ENCODE results near the gene ANKS1B.
A peak's percentile ranks its signal among the peaks of the same experiment; 100 is the strongest.
"Not testable (repeated sequence)": the region's sequence is repeated elsewhere in the genome, so short reads cannot be mapped to it uniquely, and the experiment has no call there.

ANKS1B gene

DNA sequence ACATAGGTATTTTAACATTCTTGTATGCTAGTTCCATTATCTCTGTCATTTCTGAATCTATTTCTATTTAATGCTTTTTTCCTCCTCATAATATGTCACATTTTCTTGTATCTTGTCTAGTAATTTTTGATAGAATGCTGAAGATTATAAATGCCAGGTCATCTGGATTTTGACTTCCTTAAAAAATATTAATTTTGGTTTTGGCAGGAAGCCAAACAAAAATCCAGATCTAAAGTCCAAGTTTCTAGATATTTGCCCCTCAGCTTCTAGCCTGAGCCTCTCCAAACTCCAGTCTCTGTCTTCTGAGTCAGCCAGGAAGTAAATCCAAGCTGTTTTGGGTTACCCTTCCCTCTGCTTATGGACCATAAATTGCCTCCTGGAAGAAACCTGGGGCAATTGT, 1004.2 kb downstream of the ANKS1B start:
- no peak for DNase-seq

DNA sequence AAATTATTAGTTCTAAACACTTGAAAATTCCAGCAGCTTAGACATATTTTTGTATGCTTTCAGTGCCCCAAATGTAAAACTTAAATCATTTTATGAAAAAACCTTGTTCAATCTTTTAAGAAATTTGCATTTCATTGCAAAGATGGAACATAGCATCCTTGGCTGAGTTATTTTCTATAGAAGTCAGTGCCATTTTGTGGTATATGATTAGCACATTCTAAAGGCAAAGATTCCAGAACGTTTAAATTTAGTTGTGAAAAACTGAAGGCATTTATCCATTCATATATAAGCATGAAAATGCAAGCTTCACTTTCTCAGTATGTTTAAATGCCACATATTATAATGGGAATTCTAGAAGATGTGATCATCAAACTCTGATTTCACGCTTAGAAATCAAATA, 1007.5 kb downstream of the ANKS1B start:
- DNase-seq: no peak

DNA sequence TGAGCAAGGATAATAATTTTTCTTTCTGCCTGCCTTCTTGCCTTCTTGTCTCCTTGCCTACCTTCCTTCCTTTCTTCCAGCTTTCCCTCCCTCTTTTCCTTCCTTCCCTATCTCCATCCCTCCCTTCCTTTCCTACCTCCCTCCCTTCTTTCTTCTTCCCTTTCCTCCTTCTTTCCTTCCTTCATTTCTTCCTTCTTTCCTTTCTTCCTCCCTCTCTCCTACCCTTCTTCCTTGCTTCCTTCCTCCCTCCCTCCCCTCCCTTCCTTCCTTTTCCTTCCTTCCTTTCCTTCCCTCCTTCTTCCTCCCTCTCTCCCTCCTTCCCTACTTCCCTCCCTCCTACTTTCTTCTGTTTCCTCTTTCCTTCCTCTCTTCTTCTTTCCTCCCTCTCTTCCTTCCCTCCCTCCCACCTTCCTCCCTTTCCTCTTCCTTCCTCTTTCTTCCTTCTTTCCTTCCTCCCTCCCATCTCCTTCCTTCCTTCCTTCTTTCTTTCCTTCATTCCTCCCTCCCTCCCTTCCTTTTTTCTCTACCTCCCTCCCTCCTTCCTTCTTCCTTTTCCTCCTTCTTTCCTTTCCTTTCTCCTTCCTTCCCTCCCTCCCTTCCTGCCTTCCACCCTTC, 1009.9 kb downstream of the ANKS1B start:
- DNase-seq: no peak

GRCh38 chr12:98973395-98973794, 1011.3 kb downstream of the ANKS1B start:
- no peak for DNase-seq

DNA sequence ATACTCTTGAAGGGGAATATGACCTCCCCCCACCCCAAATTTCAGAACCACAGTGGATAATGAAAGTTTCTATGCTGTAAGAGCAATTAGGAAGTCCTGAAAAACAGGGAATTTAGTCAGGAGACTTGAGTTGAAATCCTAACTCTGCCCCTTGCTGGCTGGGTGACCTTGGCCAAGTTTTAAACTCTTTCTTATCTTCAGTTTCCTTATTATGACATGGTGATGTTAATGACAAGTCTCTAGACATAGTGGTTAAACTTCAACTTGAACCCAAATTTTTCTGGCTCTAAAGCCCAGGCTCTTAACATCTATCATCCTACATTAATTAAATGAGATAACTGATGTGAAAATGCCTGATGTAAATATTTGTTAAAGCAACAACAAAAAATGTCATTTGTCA, 1013.8 kb downstream of the ANKS1B start:
- no peak for DNase-seq

- no peak for DNase-seq
These were observed 1014.5 kb downstream of the ANKS1B start for GRCh38 chr12:98970210-98970609.

GRCh38 chr12:98968896-98969295, 1015.8 kb downstream of the ANKS1B start:
- no peak for DNase-seq

GRCh38 chr12:98957135-98957534, 1027.6 kb downstream of the ANKS1B start:
- DNase-seq: not testable (repeated sequence)

DNA sequence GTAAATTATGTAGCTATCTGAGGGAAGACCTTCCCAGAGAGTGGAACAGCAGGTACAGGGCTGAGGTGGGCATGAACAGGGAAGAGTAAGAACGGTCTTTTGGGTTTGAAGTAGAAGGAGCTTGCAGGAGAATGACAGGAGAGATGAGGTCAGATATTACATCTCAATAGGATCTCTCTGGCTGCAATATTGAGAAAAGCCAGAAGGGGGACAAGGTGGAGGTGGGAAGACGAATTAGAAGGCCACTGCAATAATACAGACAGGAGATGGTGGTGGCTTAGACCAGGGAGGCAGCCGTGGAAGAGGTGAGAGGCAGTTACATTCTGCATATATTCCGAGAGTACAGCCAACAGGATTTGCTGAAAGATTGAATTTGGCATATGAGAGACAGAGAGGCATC, 1029.5 kb downstream of the ANKS1B start:
- DNase-seq: peak; percentile 15 to 59

DNA sequence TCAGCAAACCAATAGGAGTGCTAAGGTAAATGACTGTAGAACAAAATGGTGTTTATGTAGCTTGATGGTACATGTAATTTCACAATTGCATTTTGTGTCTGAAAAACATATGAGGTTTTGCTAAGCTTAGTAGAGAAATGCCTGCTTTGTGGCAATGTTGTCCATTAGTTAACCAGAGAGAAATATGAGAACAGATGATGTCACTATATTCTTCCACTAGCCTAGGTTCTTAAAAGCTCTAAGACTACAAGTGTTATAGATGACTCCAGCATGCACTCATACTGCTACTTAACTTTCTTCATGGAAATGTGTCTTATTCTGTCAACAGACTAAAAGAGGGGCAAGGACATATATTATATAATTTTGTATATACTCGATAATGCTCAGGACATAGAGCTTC, 1030.2 kb downstream of the ANKS1B start:
- no peak for DNase-seq

GRCh38 chr12:98951406-98951805, 1033.3 kb downstream of the ANKS1B start:
- no peak for DNase-seq

DNA sequence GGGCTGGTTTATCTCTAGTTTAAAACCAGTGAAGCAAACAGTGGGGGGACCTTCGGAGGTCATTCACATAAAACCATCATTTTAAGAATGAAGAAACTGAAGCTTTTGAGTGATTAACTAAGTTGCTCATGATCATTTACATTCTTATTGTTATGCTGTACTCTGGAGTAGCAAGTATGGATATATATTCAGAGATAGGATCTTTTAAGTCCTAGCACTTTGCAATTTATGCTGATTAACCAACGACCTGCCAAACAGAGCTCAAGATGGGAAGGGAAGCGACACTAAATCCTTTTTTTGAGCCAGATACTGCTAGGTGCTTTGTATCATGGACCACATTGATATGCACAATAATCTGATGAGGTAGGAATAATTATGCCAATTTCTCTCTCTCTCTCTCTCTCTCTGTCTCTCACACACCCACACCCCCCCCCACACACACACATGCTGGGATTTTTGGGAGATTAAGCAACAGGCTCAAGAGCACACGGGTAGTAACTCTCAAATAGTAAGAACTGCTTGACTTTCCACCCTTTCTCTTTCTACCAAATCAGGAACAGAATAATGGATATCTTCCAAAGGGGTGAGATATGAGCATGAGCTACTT, 1036.3 kb downstream of the ANKS1B start:
- no peak for DNase-seq

GRCh38 chr12:98945864-98946263, 1038.9 kb downstream of the ANKS1B start:
- DNase-seq: no peak

- no peak for DNase-seq
These were observed 1044.8 kb downstream of the ANKS1B start for GRCh38 chr12:98939926-98940325.

DNA sequence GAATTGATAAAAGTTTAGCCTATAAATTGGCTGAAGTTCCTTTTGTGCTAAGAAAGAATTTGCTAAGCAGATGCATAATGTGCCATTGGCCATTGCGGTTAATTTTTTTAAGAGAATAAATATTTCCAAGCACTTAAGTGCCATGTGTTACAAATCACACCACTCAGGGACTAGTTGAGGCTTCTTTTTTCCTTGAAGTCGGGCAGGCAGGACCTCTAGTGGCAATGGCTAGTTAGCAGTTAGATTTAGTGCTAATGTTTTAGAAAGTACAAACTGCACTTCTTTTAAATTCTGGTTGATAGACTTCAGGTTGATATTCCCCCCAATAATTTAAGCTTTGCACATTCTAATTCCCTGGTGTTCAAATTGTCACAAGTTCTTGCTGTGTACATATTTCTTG, 1045.4 kb downstream of the ANKS1B start:
- DNase-seq: peak; percentile 10 to 31

GRCh38 chr12:98935847-98936246, 1048.9 kb downstream of the ANKS1B start:
- no peak for DNase-seq

- DNase-seq: no peak
These were observed 1061.9 kb downstream of the ANKS1B start for GRCh38 chr12:98922871-98923270.

- DNase-seq: no peak
These were observed 1066.4 kb downstream of the ANKS1B start for GRCh38 chr12:98918176-98918863.

GRCh38 chr12:98916106-98916505, 1068.6 kb downstream of the ANKS1B start:
- no peak for DNase-seq

DNA sequence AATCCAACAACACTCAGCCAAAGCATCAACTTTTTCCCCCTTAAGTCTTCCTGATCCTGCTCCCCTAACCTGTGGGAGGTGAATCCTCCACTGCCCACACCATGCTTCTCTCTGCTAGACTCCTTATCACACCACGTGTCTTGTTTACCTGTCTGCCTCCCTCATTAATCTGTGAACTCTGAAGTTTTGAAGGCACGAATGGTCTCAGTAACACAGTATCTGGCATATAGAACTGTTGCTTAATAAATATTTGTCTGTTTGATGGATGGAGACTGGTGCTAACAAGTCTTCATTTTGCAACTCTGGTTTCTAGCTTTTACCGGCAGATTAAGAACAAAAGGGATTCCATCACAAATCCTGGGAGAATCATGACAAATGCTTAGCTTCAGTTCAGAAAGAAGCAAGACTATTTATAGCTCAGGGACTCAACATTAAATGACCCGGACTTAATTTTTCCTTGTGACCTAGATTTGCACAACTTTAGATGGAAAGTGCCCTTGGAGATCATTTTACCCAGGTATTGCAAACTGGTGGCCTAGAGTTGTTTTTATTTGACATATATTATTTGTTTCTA, 1072.2 kb downstream of the ANKS1B start:
- no peak for DNase-seq

GRCh38 chr12:98911396-98911795, 1073.3 kb downstream of the ANKS1B start:
- no peak for DNase-seq

DNA sequence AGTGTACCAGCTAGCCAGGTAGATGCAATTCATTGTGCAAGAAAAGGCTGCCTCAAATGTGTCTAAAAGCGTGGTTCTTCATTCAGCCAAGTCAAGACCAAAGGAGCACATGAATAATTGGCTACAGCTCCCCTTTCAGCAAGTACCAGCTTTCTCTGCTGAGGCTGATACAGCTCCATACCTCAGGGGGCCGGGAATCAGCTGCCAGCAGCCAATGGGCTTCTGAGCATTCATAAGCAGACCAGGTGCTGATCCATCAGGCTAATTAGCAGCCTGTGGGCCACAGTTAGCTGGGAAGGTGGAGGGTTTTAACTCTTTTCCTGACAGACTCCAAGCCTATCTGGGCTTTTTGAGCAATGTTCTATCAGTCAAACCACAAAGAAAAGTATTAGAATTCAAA, 1075.0 kb downstream of the ANKS1B start:
- peak in 1 of 2 experiments; percentile 29 for DNase-seq

DNA sequence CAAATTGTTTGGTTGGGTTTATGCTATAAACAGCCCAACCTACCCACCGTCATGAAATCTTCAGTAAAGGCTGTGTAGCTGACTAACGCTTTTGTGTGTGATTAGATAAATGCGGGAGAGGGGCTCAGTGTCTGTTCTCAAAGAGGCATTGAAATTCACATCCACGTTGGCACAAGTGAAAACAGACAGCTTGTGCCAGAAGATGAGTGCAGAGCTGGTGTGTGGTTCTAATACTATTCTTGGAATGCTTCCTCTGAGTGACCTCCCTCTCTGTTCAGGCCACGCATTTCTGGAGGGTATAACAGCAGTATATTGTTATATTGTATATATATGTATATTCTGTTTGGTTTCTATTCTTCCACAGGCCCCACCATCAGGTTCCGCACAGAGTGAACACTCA, 1075.9 kb downstream of the ANKS1B start:
- DNase-seq: no peak

DNA sequence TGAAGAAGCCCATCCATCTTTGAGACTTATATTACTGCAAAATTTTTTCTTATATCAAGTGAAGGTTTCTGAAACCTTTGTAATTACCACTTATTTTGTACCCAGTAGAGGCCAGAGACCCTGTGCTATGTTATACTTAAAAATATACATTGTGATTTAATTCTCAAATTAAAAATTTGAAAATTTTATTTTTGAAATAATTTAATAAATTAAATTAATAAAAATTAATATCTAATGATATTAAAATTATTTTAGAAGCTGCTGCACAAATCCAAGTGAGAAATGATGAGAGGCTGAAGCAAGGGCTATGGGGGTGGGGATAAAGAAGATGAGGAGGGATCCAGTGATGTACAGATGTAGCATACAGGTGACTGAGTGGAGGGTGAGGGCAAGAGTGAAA, 1080.9 kb downstream of the ANKS1B start:
- no peak for DNase-seq
